ENCODE data around the gene KCNK13. TPM values are rescaled to one million over a fixed set of nuclear protein-coding genes. Genes with fewer than 3 reads are reported as not detected.

Gene KCNK13
- total and polyA plus RNA-seq, 2 of the 4 experiments (the other 2 are of a cell fraction) = not detected

DNA sequence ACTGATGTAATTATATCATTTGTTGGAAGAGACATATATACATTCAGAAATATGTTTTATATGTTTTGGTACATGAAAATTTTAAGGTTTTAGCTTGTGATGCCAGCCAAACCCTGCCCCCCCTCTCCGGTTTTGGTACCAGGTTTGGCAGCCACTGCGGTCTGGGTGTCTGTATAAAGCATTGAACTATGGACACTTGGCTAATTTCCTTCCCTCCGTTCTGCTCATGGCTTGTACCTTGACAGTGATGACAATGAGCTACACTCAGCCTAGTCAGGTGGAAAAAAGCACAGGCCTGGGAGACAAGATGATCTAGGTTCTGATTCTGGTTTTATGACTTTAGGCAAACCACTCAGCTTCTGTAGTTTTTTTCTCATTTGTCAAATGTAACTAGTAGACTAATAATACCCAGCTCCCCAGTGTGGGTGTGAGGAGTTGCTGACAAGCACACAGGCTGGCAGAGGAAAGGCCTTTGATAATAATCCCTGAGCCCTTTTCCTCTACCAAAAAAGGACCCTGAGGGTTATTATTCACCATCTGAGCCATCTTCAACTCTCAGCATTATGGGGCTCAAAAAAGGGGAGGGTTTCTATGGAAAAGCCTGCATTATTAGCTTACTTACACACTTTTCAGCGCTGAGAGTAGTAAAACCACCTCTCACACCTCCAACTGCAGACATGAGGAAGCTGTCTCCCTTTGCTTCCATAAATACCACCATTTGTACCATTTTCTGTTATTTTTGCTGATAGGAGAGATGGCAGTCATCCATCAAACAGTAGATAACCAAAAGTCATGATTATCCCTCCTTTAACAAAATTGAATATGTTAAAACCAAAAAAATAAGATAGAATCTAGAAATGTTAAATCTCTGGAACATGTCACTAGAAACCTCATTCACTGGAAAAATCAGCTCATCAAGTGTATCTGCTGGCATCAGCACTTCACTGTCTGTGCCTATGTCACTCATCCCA is 118.3 kb downstream of the KCNK13 start:
- no peak overlapping the region for H4K8ac ChIP-seq (ENCODE audit: low read depth in 2 of 2, low read length in 2 of 2)
- DNase-seq (no peak), ATAC-seq (ENCODE audit: low read depth) (no peak)
- no peaks in the 10 kb centered on the region for H3K79me1 ChIP-seq (ENCODE audit: low read depth in 1 of 2, low read length in 2 of 2)
- peaks cover 7% of the 10 kb centered on the region for H3K27me3 ChIP-seq (ENCODE audit: control insufficient read depth, insufficient read depth, low read length)
- peaks cover 2% of the 10 kb centered on the region; the same call in 1 of the 2 replicates for H3K4me1 ChIP-seq (ENCODE audit: control insufficient read depth, insufficient read depth, low read length)
- no peak overlapping the region for H3K56ac ChIP-seq (ENCODE audit: extremely low read depth, insufficient read depth, low read length)
- H3K9me3 ChIP-seq (ENCODE audit: control insufficient read depth, insufficient read depth, low read length) = no peaks in the 10 kb centered on the region; the same call in 1 of the 2 replicates
- no peak overlapping the region for H2BK120ac ChIP-seq (ENCODE audit: low read depth, low read length)
- no peaks in the 10 kb centered on the region for H4K20me1 ChIP-seq (ENCODE audit: insufficient read depth, low read length)
- no peaks in the 10 kb centered on the region for H3K9me1 ChIP-seq (ENCODE audit: insufficient read depth, low read length)
- no peak overlapping the region for H4K5ac ChIP-seq (ENCODE audit: low read depth, low read length)
- ChIA-PET POLR2A (ENCODE audit: unreplicated experiment) (no interaction called here), CTCF (no interaction called here)
- no peak overlapping the region for H3K9ac ChIP-seq (ENCODE audit: low read depth, low read length)
- H3K4me2 ChIP-seq (ENCODE audit: low read depth, low read length) = no peak overlapping the region
- intact Hi-C loops (cut with micrococcal nuclease) (no loop called here), dilution Hi-C loops (cut with HindIII; ENCODE audit: low sequenced_read_pairs, unreplicated experiment) (no loop called here), in situ Hi-C loops (cut with MboI; ENCODE audit: low sequenced_read_pairs) (no loop called here)
- no peak overlapping the region for H2AK5ac ChIP-seq (ENCODE audit: low read depth, low read length)
- H3K23ac ChIP-seq (ENCODE audit: low read depth, low read length) = no peak overlapping the region
- no peak overlapping the region for H4K91ac ChIP-seq (ENCODE audit: insufficient read depth, low read depth, low read length)
- H2AK9ac ChIP-seq (replicated peaks; ENCODE audit: low read depth, low read length, poor library complexity) = no peak overlapping the region
- H3K14ac ChIP-seq (replicated peaks; ENCODE audit: low read depth, low read length) = no peak overlapping the region
- no peak overlapping the region for H2BK15ac ChIP-seq (ENCODE audit: low read depth, low read length)
- H3K36me3 ChIP-seq (ENCODE audit: control insufficient read depth, insufficient read depth, low read length) = no peaks in the 10 kb centered on the region
- H2BK20ac ChIP-seq (ENCODE audit: low read depth, low read length) = no peak overlapping the region
- H3K4ac ChIP-seq (ENCODE audit: low read depth, low read length) = no peak overlapping the region
- no peak overlapping the region for H2AFZ ChIP-seq (replicated peaks; ENCODE audit: low read length, poor library complexity)
- BruUV-seq (replicated peaks) = no TSS peak
- H3K4me3 ChIP-seq (ENCODE audit: insufficient read depth, low read depth, low read length) = no peak overlapping the region
- WGBS, 2 experiments (ENCODE audit: extremely low coverage in 2 of 2, insufficient read length in 1 of 2) = 100% methylated on average over 1 of the region's 4 CpGs; no CpG with 5 or more reads in 1 of the 2 experiments
- H3K18ac ChIP-seq (ENCODE audit: low read depth, low read length) = no peak overlapping the region
- no peak overlapping the region for H3K27ac ChIP-seq (ENCODE audit: insufficient read depth, low read length)
- H2BK5ac ChIP-seq (ENCODE audit: low read depth, low read length, poor library complexity, severe bottlenecking) = no peak overlapping the region
- no peak for TF ChIP-seq BHLHE40 (IDR thresholded peaks at IDR 0.05; ENCODE audit: low read depth, low read length)
- no peak for TF ChIP-seq RFX5 (IDR thresholded peaks at IDR 0.05; ENCODE audit: low read depth, low read length)
- TF ChIP-seq CEBPB (IDR thresholded peaks at IDR 0.05; ENCODE audit: low read depth, low read length) = no peak
- no peak for TF ChIP-seq MAZ (IDR thresholded peaks at IDR 0.05; ENCODE audit: borderline replicate concordance, low read depth, low read length)
- TF ChIP-seq FOS (IDR thresholded peaks at IDR 0.05; ENCODE audit: low read depth, low read length) = no peak
- TF ChIP-seq RCOR1 (IDR thresholded peaks at IDR 0.05; ENCODE audit: insufficient replicate concordance, low read length) = no peak
- TF ChIP-seq, protein P1, sequence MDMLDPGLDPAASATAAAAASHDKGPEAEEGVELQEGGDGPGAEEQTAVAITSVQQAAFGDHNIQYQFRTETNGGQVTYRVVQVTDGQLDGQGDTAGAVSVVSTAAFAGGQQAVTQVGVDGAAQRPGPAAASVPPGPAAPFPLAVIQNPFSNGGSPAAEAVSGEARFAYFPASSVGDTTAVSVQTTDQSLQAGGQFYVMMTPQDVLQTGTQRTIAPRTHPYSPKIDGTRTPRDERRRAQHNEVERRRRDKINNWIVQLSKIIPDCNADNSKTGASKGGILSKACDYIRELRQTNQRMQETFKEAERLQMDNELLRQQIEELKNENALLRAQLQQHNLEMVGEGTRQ (IDR thresholded peaks at IDR 0.05; ENCODE audit: low read depth, low read length) = no peak
- TF ChIP-seq, protein P2, sequence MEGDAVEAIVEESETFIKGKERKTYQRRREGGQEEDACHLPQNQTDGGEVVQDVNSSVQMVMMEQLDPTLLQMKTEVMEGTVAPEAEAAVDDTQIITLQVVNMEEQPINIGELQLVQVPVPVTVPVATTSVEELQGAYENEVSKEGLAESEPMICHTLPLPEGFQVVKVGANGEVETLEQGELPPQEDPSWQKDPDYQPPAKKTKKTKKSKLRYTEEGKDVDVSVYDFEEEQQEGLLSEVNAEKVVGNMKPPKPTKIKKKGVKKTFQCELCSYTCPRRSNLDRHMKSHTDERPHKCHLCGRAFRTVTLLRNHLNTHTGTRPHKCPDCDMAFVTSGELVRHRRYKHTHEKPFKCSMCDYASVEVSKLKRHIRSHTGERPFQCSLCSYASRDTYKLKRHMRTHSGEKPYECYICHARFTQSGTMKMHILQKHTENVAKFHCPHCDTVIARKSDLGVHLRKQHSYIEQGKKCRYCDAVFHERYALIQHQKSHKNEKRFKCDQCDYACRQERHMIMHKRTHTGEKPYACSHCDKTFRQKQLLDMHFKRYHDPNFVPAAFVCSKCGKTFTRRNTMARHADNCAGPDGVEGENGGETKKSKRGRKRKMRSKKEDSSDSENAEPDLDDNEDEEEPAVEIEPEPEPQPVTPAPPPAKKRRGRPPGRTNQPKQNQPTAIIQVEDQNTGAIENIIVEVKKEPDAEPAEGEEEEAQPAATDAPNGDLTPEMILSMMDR (conservative IDR thresholded peaks at IDR 0.05; ENCODE audit: low read depth, low read length) = no peak
- no peak for TF ChIP-seq RAD21 (IDR thresholded peaks at IDR 0.05; ENCODE audit: low read length)
- no peak for TF ChIP-seq MXI1 (IDR thresholded peaks at IDR 0.05; ENCODE audit: borderline replicate concordance, low read depth, low read length)
- TF ChIP-seq NFE2L2 (IDR thresholded peaks at IDR 0.05; ENCODE audit: low read depth, low read length) = no peak
- TF ChIP-seq CHD1 (IDR thresholded peaks at IDR 0.05; ENCODE audit: low read depth, low read length) = no peak
- no peak for TF ChIP-seq SMC3 (IDR thresholded peaks at IDR 0.05; ENCODE audit: low read depth, low read length)
- TF ChIP-seq, protein P3, sequence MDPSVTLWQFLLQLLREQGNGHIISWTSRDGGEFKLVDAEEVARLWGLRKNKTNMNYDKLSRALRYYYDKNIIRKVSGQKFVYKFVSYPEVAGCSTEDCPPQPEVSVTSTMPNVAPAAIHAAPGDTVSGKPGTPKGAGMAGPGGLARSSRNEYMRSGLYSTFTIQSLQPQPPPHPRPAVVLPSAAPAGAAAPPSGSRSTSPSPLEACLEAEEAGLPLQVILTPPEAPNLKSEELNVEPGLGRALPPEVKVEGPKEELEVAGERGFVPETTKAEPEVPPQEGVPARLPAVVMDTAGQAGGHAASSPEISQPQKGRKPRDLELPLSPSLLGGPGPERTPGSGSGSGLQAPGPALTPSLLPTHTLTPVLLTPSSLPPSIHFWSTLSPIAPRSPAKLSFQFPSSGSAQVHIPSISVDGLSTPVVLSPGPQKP (IDR thresholded peaks at IDR 0.05; ENCODE audit: borderline replicate concordance, low read depth, low read length) = no peak
